HCT116 (cell line): ENCODE data around the gene CLTC.

Experiments
- CEBPB ChIP-seq: IDR thresholded peaks from 2 replicates; pipeline ENCODE4 v1.6.1; 2012; ENCODE audit warnings: low read depth
- POLR2A ChIP-seq: IDR thresholded peaks from 2 replicates; pipeline ENCODE4 v1.7.0; 2011; ENCODE audit warnings: borderline replicate concordance; ENCODE audit not compliant: insufficient read depth, insufficient read length; ENCODE audit errors: extremely low read depth
- POLR2AphosphoS5 ChIP-seq: IDR thresholded peaks from 2 replicates; pipeline ENCODE4 v1.6.1; 2011; ENCODE audit warnings: mild to moderate bottlenecking, low read depth, low read length, moderate library complexity
- TCF7L2 ChIP-seq: IDR thresholded peaks from 2 replicates; pipeline ENCODE4 v1.7.0; 2011; ENCODE audit warnings: borderline replicate concordance, inconsistent platforms; ENCODE audit not compliant: insufficient read depth, insufficient read length; ENCODE audit errors: extremely low read depth
- TF ChIP-seq, protein P1 (sequence below), 3 experiments: fragments of 200-600 bp in 1 of 3; sonication (generic) in 1 of 3; IDR thresholded peaks in 2 of 3; conservative IDR thresholded peaks in 1 of 3; 2 replicates each; pipeline ENCODE4 v1.5.1; 2012 to 2017; ENCODE audit warnings: low read depth in 2 of 3, low read length in 2 of 3, antibody characterized with exemption in 1 of 3, borderline replicate concordance in 1 of 3, control low read depth in 1 of 3, mild to moderate bottlenecking in 1 of 3, mixed read lengths in 1 of 3, mixed run types in 1 of 3, moderate library complexity in 1 of 3; ENCODE audit not compliant: insufficient read depth in 1 of 3
- TF ChIP-seq, protein P2 (sequence below): IDR thresholded peaks from 2 replicates; pipeline ENCODE4 v1.6.1; 2012; ENCODE audit warnings: low read depth

DNA sequence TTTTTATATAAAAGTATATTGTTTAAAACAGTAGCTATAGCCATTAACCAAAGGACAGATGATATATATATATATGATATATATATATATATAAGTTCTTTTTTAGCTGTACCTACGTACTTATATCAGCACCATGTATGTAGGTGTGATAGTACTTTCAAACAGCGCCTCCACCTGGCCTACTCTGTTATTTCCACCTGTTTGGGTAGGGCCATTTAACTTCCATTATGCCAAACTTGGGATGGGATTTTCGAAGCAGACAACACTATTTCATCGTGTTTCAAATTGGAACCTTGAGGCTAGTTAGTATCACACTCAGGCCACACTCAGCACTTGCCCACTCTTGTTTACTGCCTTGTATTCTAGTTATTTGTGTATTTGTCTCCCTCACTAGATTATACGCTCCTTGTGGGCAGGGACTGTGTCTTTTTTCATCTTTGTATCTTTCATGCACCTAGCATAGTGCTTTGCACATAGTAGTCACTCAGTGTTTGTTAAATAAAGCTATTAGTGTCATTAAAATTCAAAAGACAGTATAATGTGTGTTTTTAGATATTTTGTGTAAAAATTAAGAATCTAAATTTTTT lies 11.8 kb upstream of the CLTC start:
- TF ChIP-seq, protein P1, sequence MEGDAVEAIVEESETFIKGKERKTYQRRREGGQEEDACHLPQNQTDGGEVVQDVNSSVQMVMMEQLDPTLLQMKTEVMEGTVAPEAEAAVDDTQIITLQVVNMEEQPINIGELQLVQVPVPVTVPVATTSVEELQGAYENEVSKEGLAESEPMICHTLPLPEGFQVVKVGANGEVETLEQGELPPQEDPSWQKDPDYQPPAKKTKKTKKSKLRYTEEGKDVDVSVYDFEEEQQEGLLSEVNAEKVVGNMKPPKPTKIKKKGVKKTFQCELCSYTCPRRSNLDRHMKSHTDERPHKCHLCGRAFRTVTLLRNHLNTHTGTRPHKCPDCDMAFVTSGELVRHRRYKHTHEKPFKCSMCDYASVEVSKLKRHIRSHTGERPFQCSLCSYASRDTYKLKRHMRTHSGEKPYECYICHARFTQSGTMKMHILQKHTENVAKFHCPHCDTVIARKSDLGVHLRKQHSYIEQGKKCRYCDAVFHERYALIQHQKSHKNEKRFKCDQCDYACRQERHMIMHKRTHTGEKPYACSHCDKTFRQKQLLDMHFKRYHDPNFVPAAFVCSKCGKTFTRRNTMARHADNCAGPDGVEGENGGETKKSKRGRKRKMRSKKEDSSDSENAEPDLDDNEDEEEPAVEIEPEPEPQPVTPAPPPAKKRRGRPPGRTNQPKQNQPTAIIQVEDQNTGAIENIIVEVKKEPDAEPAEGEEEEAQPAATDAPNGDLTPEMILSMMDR (IDR thresholded peaks at IDR 0.05 in 2 of 3, conservative IDR thresholded peaks at IDR 0.05 in 1 of 3; ENCODE audit: borderline replicate concordance in 1 of 3, insufficient read depth in 1 of 3, low read depth in 2 of 3, low read length in 2 of 3): peak in 2 of 3 experiments; percentile 47 to 61; a peak in 4 of 6 replicates
- no peak for TF ChIP-seq POLR2AphosphoS5
- no peak for TF ChIP-seq POLR2A
- TF ChIP-seq, protein P2, sequence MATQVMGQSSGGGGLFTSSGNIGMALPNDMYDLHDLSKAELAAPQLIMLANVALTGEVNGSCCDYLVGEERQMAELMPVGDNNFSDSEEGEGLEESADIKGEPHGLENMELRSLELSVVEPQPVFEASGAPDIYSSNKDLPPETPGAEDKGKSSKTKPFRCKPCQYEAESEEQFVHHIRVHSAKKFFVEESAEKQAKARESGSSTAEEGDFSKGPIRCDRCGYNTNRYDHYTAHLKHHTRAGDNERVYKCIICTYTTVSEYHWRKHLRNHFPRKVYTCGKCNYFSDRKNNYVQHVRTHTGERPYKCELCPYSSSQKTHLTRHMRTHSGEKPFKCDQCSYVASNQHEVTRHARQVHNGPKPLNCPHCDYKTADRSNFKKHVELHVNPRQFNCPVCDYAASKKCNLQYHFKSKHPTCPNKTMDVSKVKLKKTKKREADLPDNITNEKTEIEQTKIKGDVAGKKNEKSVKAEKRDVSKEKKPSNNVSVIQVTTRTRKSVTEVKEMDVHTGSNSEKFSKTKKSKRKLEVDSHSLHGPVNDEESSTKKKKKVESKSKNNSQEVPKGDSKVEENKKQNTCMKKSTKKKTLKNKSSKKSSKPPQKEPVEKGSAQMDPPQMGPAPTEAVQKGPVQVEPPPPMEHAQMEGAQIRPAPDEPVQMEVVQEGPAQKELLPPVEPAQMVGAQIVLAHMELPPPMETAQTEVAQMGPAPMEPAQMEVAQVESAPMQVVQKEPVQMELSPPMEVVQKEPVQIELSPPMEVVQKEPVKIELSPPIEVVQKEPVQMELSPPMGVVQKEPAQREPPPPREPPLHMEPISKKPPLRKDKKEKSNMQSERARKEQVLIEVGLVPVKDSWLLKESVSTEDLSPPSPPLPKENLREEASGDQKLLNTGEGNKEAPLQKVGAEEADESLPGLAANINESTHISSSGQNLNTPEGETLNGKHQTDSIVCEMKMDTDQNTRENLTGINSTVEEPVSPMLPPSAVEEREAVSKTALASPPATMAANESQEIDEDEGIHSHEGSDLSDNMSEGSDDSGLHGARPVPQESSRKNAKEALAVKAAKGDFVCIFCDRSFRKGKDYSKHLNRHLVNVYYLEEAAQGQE: no peak
- TF ChIP-seq CEBPB: no peak
- no peak for TF ChIP-seq TCF7L2
